ENCODE data around the gene KLHL29. TPM values are rescaled to one million over a fixed set of nuclear protein-coding genes. Genes with fewer than 3 reads are reported as not detected.

The KLHL29 gene
- total and polyA plus RNA-seq, 10 of the 15 experiments (the other 5 are each of a cell fraction or from before 2014, with no cell fraction given), result 1.4 to 19.5 (median 6.1) TPM

- TF ChIP-seq CBX5 (IDR thresholded peaks at IDR 0.05; ENCODE audit: low read depth), result no peak
- no peak for TF ChIP-seq MAX (IDR thresholded peaks at IDR 0.05; ENCODE audit: low read depth, low read length)
- TF ChIP-seq SMAD5 (IDR thresholded peaks at IDR 0.05; ENCODE audit: low read depth), result no peak
- no peak for TF ChIP-seq TCF7 (IDR thresholded peaks at IDR 0.05; ENCODE audit: borderline replicate concordance)
- no peak for TF ChIP-seq ZBTB40 (IDR thresholded peaks at IDR 0.05; ENCODE audit: borderline replicate concordance)
- no peak for TF ChIP-seq CEBPZ (IDR thresholded peaks at IDR 0.05; ENCODE audit: low read depth, low read length)
- TF ChIP-seq IKZF1 (conservative IDR thresholded peaks at IDR 0.05), result no peak
- no peak for TF ChIP-seq TBL1XR1 (IDR thresholded peaks at IDR 0.05; ENCODE audit: low read depth, low read length)
Observed at GRCh38 chr2:23651187-23652080, 266.5 kb downstream of the KLHL29 start (continued).
